GM23338 (cell line): ENCODE measurements around the gene MAP7D3. TPM values are rescaled to one million over a fixed set of nuclear protein-coding genes. Genes with fewer than 3 reads are reported as not detected.

Source experiments
- ATAC-seq: fragments of 200-7000 bp; cut with Tn5 transposase; 3 replicates; pipeline ENCODE4 v1.9.1; 2020
- DNase-seq: peaks from one replicate; pipeline ENCODE4 v3.0.0-alpha.2; 2015; ENCODE audit warnings: low spot score
- H2AFZ ChIP-seq: fragments of 200-600 bp; sonication (generic); 2 replicates; pipeline ENCODE4 v1.8.0; 2016; ENCODE audit warnings: antibody characterized with exemption, mild to moderate bottlenecking, moderate library complexity
- H3F3A ChIP-seq: fragments of 200-600 bp; sonication (generic); replicated peaks from 2 replicates; pipeline ENCODE4 v1.8.0; 2017; ENCODE audit warnings: antibody characterized with exemption, mixed run types, low read depth
- H3K27ac ChIP-seq: fragments of 200-600 bp; sonication (generic); 2 replicates; pipeline ENCODE4 v1.6.1; 2016; ENCODE audit warnings: low read depth
- H3K27me3 ChIP-seq: fragments of 200-600 bp; sonication (generic); 2 replicates; pipeline ENCODE4 v1.8.0; 2016; ENCODE audit warnings: mild to moderate bottlenecking, mixed run types, moderate library complexity; ENCODE audit not compliant: insufficient read depth
- H3K36me3 ChIP-seq: fragments of 200-600 bp; sonication (generic); 2 replicates; pipeline ENCODE4 v1.8.0; 2016; ENCODE audit warnings: mild to moderate bottlenecking; ENCODE audit not compliant: insufficient read depth
- H3K4me1 ChIP-seq: fragments of 200-600 bp; sonication (generic); 2 replicates; pipeline ENCODE4 v1.8.0; 2016; ENCODE audit warnings: mild to moderate bottlenecking, moderate library complexity; ENCODE audit not compliant: insufficient read depth
- H3K4me2 ChIP-seq: fragments of 200-600 bp; sonication (generic); 2 replicates; pipeline ENCODE4 v1.7.1; 2017; ENCODE audit warnings: mixed run types
- H3K4me3 ChIP-seq: fragments of 200-600 bp; sonication (generic); 2 replicates; pipeline ENCODE4 v1.6.1; 2016; ENCODE audit warnings: mixed run types
- H3K79me2 ChIP-seq: fragments of 200-600 bp; sonication (generic); replicated peaks from 2 replicates; pipeline ENCODE4 v1.8.0; 2017; ENCODE audit warnings: mild to moderate bottlenecking; ENCODE audit not compliant: insufficient read depth
- H3K9me2 ChIP-seq: fragments of 200-600 bp; sonication (generic); 2 replicates; pipeline ENCODE4 v1.8.0; 2017; ENCODE audit not compliant: insufficient read depth
- H4K20me1 ChIP-seq: fragments of 200-600 bp; sonication (generic); replicated peaks from 2 replicates; pipeline ENCODE4 v1.8.0; 2017; ENCODE audit warnings: mild to moderate bottlenecking; ENCODE audit not compliant: insufficient read depth
- H3K27ac Mint-ChIP-seq: 2 replicates; pipeline ENCODE4 v1.8.0; 2020; ENCODE audit warnings: inconsistent platforms, mild to moderate bottlenecking, moderate library complexity, mixed read lengths
- H3K27me3 Mint-ChIP-seq: 3 replicates; pipeline ENCODE4 v1.8.0; 2022; ENCODE audit warnings: low read depth, mild to moderate bottlenecking, moderate library complexity, mixed read lengths, inconsistent platforms; ENCODE audit not compliant: insufficient read depth, poor library complexity
- H3K36me3 Mint-ChIP-seq: 3 replicates; pipeline ENCODE4 v1.8.0; 2021; ENCODE audit warnings: low read depth, mild to moderate bottlenecking, inconsistent platforms, moderate library complexity, mixed read lengths
- H3K4me1 Mint-ChIP-seq: 3 replicates; pipeline ENCODE4 v1.8.0; 2020; ENCODE audit warnings: mild to moderate bottlenecking, inconsistent platforms, mixed read lengths
- H3K4me3 Mint-ChIP-seq: 3 replicates; pipeline ENCODE4 v1.8.0; 2021; ENCODE audit warnings: moderate library complexity, mild to moderate bottlenecking, inconsistent platforms, mixed read lengths
- H3K9me3 Mint-ChIP-seq: 3 replicates; pipeline ENCODE4 v1.8.0; 2020; ENCODE audit warnings: moderate library complexity, mild to moderate bottlenecking, inconsistent platforms, mixed read lengths
- ETS1 ChIP-seq: IDR thresholded peaks from 2 replicates; pipeline ENCODE4 v1.6.1; 2016; ENCODE audit warnings: antibody characterized with exemption
- EZH2 ChIP-seq: fragments of 200-600 bp; sonication (generic); IDR thresholded peaks from one replicate; pipeline ENCODE4 v1.8.0; 2017; ENCODE audit warnings: antibody characterized with exemption, mild to moderate bottlenecking, low read depth; ENCODE audit not compliant: unreplicated experiment
- EZH2phosphoT487 ChIP-seq: fragments of 200-600 bp; sonication (generic); IDR thresholded peaks from one replicate; pipeline ENCODE4 v1.8.1; 2018; ENCODE audit warnings: antibody characterized with exemption; ENCODE audit not compliant: unreplicated experiment
- JUNB ChIP-seq: IDR thresholded peaks from one replicate; pipeline ENCODE4 v1.6.1; 2016; ENCODE audit warnings: antibody characterized with exemption; ENCODE audit not compliant: unreplicated experiment
- NANOG ChIP-seq: IDR thresholded peaks from 2 replicates; pipeline ENCODE4 v1.6.1; 2016; ENCODE audit warnings: antibody characterized with exemption, borderline replicate concordance
- POLR2AphosphoS5 ChIP-seq: IDR thresholded peaks from 2 replicates; pipeline ENCODE4 v1.6.1; 2016; ENCODE audit warnings: antibody characterized with exemption, low read depth
- REST ChIP-seq: IDR thresholded peaks from one replicate; pipeline ENCODE4 v1.6.1; 2018; ENCODE audit warnings: antibody characterized with exemption; ENCODE audit not compliant: unreplicated experiment
- STAT1 ChIP-seq: IDR thresholded peaks from one replicate; pipeline ENCODE4 v1.6.1; 2016; ENCODE audit warnings: antibody characterized with exemption; ENCODE audit not compliant: unreplicated experiment
- ZNF114 ChIP-seq: fragments of 250-450 bp; sonication (Bioruptor Pico); IDR thresholded peaks from 2 replicates; pipeline ENCODE4 v1.5.0; 2020; ENCODE audit warnings: mild to moderate bottlenecking, moderate library complexity
- polyA plus RNA-seq: library from polyadenylated mRNA; unstranded; fragments of >200 nt; fragmentation: Nextera tagmentation; extraction: Ambion mirVana; gene quantifications from 2 replicates; pipeline ENCODE4 v1.2.1, GENCODE V29; 2016
- total RNA-seq: library from RNA; depleted of rRNA; stranded (reverse); fragments of >200 nt; shearing (Covaris generic); gene quantifications from 2 replicates; pipeline ENCODE4 v1.2.3, GENCODE V29; 2014

MAP7D3 gene
- total and polyA plus RNA-seq, 2 experiments from 2014 or later, result 14.5 to 33.4 TPM

- ATAC-seq, result no peak
Measured at GRCh38 chrX:136183172-136183571, 68.0 kb downstream of the MAP7D3 start.

GRCh38 chrX:136182414-136182813 lies 68.8 kb downstream of the MAP7D3 start:
- Histone ChIP-seq H3F3A (no peaks in the 10 kb centered on the region), H3K79me2 (no peaks in the 10 kb centered on the region), H3K4me3 (no peak overlapping the region), H3K9me2 (no peaks in the 10 kb centered on the region), H3K27ac (no peak overlapping the region), H3K4me1 (no peaks in the 10 kb centered on the region), H3K27me3 (no peaks in the 10 kb centered on the region), H3K36me3 (no peaks in the 10 kb centered on the region), H4K20me1 (no peaks in the 10 kb centered on the region), H2AFZ (no peak overlapping the region), H3K4me2 (no peak overlapping the region)
- H3K4me1 Mint-ChIP-seq, result no peaks in the 10 kb centered on the region
- H3K4me3 Mint-ChIP-seq, result no peak overlapping the region
- DNase-seq, result no peak
- no peaks in the 10 kb centered on the region for H3K9me3 Mint-ChIP-seq
- ATAC-seq, result no peak
- no peaks in the 10 kb centered on the region for H3K36me3 Mint-ChIP-seq
- no peaks in the 10 kb centered on the region for H3K27me3 Mint-ChIP-seq
- no peak overlapping the region for H3K27ac Mint-ChIP-seq
- TF ChIP-seq EZH2phosphoT487 (no peak), ZNF114 (CRISPR knock-in tag) (no peak), ETS1 (no peak), REST (no peak), NANOG (no peak), JUNB (no peak), EZH2 (no peak)

More at GRCh38 chrX:136183172-136183571, 68.0 kb downstream of the MAP7D3 start:
- TF ChIP-seq EZH2phosphoT487 (no peak), POLR2AphosphoS5 (no peak), STAT1 (no peak)
- Mint-ChIP-seq H3K4me3 (no peak overlapping the region), H3K27ac (no peak overlapping the region), H3K36me3 (no peaks in the 10 kb centered on the region), H3K4me1 (no peaks in the 10 kb centered on the region), H3K27me3 (no peaks in the 10 kb centered on the region), H3K9me3 (no peaks in the 10 kb centered on the region)
- no peak overlapping the region for H3K4me2 ChIP-seq
- H3K4me1 ChIP-seq, result no peaks in the 10 kb centered on the region
- no peaks in the 10 kb centered on the region for H4K20me1 ChIP-seq
- H3K36me3 ChIP-seq, result no peaks in the 10 kb centered on the region
- no peak for DNase-seq
- H3K27ac ChIP-seq, result no peak overlapping the region
- no peaks in the 10 kb centered on the region for H3K79me2 ChIP-seq
- H3K4me3 ChIP-seq, result no peak overlapping the region
- no peaks in the 10 kb centered on the region for H3K9me2 ChIP-seq
- H3K27me3 ChIP-seq, result no peaks in the 10 kb centered on the region
- H2AFZ ChIP-seq, result no peak overlapping the region
- H3F3A ChIP-seq, result no peaks in the 10 kb centered on the region
